LoVo (cell line): ENCODE data around the gene TTLL3.
A peak's percentile ranks its signal among the peaks of the same experiment; 100 is the strongest.
"Not testable (repeated sequence)": the region's sequence is repeated elsewhere in the genome, so short reads cannot be mapped to it uniquely, and the experiment has no call there.

ENCODE experiments used
- DNase-seq: peaks from one replicate; pipeline ENCODE4 v3.0.0-alpha.2; 2016; ENCODE audit warnings: low spot score

TTLL3 gene, protein sequence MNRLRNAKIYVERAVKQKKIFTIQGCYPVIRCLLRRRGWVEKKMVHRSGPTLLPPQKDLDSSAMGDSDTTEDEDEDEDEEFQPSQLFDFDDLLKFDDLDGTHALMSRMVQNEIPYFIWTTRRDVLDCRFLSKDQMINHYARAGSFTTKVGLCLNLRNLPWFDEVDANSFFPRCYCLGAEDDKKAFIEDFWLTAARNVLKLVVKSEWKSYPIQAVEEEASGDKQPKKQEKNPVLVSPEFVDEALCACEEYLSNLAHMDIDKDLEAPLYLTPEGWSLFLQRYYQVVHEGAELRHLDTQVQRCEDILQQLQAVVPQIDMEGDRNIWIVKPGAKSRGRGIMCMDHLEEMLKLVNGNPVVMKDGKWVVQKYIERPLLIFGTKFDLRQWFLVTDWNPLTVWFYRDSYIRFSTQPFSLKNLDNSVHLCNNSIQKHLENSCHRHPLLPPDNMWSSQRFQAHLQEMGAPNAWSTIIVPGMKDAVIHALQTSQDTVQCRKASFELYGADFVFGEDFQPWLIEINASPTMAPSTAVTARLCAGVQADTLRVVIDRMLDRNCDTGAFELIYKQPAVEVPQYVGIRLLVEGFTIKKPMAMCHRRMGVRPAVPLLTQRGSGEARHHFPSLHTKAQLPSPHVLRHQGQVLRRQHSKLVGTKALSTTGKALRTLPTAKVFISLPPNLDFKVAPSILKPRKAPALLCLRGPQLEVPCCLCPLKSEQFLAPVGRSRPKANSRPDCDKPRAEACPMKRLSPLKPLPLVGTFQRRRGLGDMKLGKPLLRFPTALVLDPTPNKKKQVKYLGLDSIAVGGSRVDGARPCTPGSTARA

DNA sequence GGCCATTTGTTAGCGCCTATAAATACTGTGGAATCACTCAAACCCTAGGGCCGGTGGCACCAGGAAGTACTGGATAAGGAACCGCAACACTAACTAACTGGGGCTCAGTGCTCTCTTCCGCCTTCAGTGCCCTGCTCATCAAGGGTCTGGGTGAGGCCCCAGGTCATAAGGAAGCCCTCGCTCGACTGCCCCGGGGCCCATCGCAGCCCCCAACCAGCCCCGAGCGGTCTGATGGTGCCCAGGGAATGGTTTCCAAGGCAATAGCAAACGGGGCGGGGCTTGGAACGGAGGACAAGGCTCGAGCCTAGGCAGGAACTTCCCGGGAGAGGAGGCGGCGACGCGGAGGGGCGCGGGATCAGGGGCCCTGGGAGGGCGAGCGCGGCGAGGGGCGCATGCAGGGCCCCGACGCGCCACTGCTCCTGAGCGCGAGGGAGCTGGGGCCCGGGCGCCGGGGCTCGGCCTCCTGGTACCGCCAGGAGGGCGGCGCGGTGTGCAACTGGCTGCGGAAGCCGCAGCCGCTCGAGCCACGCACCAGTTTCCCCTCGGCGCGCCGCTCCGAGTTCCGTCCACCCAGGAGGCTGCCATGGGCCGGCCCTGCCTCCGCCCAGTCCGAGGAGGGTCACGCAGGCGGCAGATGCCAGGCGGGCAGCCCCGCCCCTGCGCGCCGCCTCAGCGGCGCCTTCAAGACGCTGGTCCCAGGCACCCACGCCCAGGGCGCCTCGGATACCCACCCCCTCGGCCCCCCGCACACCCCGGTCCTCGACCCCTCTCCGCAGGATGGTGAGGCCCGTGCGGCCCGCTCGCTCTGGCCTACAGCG, at the start of gene TTLL3:
TSS of gene TTLL3 (plus strand) at position 648 of the 818 bp plus-strand sequence. CDS start 400 bp downstream, outside the sequence.
- peak; percentile 39 for DNase-seq

DNA sequence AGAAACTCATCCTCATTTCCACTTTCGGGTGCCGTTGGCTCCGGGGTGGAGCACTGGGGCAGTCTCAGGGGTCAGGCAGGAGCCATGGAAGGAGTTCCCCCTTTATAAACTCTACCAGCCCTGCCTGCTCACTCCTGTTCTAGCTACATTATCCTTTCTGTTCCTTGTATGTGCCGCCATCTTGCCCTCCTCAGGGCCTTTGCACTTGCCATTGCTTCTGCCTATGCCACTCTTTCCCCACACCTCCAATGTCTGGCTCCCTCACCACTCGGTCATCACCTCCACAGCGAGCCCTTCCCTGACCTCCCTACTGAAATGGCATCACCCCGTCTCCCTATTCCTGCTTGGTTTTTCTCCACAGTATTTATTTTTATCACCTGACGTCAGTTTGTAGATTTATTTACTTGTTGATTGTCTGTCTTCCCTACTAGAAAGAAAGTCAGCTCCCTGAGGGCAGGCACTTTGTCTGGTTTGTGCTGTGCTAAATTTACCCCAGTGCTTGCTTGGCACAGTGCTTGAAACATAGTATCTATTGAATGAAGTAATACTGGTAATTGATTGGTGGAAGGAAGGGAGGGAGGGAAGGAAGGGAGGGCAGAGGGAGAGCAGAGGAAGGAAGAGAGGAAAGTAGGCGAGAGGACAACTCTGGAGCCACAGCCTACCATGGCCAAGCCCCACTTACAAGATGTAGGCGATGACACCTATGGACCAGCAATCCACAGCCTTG, 49.1 kb upstream of the TTLL3 start:
- no peak for DNase-seq

DNA sequence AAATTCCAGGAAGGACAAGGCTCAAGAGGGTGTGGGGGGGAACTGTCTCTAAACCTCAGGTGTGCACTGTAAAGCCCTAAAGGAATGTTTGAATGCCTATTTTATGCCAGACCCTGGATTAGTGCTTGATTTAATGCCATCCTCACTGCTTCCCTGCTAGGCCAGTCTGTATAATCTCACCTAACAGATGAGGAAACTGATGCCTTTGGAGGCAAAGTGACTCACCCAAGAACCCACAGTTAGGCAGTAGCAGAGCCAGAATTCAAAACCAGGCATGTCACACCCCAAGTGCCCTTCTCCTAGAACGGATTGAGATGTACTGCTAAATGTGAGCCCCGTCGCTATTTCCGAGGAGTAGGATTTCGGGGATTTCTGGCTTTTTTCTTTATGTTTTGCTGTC, 48.1 kb upstream of the TTLL3 start:
- DNase-seq = no peak

DNA sequence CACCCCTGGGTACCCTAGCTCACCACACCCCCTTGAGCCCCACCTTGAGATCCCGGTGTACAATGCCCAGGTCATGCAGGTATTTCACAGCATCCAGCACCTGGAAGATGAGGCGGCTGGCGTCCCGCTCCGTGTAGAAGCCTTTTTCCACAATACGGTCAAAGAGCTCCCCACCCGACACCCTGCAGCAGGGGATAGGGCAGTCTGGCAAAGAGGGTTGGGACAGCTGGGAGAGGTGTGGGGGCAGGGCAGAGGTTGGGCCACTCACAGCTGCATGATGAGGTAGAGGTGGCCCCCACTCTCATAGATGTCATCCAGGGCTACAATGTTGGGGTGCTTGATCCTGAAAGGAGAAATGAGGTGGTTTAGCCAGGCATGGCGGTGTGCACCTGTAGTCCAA, 47.2 kb upstream of the TTLL3 start:
- DNase-seq = no peak

DNA sequence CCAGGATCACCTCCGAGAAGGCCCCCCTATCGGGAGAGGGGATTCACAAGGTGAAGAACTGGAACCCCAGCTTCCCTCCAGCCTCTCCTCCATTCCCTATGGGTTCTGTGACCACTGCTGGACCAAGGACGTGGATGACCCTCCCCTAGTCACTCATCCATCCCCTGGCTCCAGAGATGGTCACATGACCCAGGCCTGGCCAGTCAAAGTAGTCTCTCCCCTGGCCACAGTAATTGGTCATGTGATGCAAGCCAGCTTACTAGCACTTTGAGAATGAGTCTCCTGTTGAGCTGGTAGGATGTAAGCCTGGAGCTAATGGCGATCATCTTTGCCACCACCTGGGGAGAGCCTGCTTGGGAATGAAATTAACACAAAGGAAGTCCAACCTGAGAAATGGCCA, 44.2 kb upstream of the TTLL3 start:
- no peak for DNase-seq

DNA sequence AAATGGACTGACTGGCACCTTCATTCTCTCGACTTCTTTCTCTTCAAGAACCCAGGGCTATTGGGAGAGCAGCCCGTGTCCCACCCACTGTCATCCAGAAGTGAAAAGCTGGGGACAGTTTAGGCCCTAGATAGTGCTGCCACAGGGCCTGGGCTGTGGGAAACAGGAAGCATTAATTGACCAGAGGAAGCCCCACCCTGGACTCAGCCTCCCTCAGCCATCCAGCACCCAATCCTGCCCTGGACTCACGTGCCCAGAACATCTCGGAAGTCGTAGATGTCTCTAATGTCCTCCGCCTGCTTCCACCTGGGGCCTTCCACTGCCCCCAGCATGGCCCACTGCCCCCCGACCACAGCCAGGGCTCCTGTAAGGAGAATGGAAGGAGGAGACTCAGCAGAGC, 42.6 kb upstream of the TTLL3 start:
- DNase-seq = no peak

DNA sequence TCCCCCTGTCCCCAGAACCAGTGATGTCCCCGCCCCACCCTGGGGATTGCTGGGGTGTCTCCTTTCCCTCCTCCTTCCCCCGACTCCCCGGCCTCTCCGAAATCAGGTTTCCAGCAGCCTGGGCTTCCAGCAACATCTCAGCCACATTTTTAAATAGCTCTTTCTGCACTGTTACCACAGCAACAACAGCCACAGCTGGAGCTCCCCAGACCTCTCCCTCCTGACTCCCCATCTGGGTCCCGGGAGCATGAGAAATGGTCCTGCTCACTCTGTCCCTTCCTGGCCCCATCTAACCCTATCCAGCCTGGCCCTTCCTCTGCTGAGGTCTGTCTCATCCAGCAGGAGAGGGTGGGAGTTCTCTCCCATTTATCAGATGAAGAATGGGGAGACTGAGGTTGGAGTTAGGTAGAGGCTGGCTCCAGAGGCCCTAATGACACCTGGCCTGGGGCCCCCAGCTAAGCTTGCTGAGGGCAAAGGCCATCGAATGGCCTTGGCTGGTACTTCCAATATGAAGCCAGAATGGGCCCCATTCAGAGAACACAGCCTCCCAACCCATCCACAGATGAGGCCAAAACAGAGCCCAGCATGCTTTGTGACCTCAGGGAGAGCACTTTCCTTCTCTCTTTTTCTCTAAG, 41.8 kb upstream of the TTLL3 start:
- no peak for DNase-seq

DNA sequence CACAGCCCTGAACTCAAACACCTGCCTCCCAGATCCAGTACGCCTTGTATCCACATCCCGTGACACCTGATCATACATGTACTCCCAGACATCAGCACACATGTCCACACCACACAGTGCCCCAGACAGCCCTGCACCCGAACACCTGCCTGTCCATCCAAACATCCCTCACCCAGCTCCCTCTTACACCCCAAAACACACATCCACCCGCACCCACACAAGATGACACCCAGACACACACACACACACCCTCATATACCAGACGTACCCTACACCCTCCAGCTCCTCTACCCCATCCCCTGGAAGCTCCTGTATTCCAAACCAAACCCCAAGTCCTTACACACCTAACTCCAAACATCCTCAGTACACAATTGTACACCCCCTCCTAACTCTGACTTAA, 41.0 kb upstream of the TTLL3 start:
- no peak for DNase-seq

DNA sequence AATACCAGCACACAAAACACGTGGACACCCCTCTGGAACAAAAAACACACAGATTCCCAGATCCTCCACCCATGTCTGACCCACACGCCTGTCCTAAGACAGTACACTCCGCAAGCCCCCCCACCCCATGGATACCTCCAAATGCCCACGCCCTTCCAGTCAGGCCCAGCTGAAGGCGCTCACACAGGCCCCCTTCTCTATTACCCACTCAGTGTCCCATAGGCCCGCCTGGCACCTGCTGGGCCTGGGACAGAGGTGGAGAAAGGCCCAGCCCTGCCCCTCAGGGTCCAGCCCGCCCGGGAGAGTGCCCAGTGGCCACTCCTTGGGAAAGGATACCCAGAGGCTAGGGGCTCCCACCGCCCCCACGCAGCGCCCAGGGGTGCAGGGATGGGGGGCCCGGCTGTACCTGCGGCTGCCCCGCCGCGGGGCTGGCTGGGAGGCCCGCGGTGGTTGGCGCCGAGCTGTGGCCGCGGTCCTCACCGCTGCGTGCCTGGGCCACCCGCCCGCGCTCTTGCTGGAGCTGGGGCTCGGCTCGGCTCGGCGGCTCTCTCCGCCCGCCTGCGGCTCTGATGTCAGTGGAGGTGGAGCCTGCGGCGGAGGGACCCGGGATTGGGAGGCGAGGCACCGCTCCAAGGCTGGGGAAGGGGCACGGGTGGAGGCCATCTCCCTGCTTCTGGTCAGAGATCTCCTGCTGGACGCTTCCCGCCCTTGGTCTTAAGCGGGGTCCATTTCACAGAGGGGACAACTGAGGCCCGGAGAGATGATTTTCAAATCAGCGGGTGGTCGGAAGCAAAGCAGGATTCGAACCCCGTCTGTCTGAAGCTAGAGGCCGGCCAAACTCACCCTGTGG, 40.4 kb upstream of the TTLL3 start, which contains the start of gene CAMK1:
TSS of gene CAMK1 (minus strand) at position 522 of the 850 bp plus-strand sequence. CDS start 2,198 bp downstream, outside the sequence.
- no peak for DNase-seq

DNA sequence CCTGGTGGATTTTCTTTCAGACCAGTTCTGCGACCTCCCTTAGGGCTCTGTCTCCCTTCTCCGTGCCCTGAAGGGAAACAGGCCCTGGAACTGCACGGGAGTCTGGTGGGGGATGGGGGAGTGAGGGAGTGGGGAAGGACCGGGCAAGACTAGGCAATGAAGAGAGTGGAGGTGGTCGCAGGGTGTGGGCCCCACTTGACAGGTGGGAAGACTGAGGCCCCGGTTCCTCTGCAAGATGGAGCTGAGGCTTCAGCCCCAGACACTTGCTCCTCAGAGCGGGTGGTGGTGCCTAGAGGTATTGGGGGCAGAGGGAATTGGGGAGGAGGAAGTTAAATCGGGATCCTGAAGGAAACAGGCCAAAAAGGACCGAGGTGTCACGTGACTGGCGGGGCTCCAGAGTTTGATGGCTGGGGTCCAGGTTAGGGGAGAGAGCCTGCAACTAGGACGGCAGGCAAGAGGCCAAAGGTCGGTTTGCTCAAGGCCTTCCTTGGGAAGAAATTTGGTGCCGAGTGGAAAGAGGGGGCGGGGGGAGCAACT, 39.7 kb upstream of the TTLL3 start:
- DNase-seq = no peak

DNA sequence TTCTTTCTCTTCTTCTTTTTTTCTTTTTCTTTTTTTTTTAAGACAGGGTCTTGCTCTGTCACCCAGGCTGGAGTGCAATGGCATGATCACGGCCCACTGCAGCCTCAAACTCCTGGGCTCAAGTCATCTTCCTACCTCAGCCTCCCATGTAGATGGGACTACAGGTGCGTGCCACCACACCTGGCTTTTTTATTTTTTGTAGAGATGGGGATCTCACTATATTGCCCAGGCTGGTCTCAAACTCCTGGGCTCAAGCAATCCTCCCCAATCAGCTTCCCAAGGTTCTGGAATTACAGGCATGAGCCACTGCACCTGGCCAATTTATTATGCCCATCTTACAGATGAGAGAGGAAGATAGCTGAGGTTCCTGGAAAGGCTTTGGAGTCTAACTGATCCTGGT, 39.1 kb upstream of the TTLL3 start:
- not testable (repeated sequence) for DNase-seq

DNA sequence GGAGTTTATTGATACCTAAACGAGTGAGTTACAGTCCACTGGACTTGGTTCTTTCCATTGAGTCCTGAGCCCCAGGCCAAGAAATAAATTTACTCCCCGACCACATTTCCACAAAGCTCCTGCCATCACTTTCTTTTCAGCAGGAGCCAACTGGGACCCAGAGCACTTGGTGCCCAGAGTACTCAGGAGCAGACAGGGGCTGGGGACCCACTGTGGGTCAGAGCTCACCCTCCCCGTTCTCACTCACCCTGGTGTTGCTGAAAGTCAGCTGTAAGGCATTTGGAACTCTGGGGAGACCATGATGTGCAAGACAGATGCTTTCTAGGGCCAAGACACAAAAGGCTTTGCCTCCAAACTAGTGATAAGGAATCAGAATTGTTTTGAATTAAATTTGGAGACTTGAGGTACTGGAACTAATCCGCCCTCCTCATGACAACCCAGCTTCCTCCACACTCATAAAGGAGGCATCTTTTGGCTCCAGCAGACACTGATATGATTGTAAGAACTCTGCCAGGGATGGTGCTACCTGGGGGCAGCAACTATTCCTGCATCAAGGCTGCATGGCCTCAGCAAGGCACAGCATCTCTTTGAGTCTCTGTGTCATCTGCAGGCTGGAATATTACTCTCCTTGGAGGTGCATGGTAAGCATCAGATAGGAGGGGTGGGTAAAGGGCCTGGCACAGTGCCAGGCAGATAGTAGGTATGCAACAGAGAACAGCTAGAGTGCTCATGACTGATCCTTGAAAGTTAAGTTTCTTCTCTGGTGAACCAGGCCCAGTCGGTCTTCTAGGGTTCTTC, 33.0 kb upstream of the TTLL3 start:
- no peak for DNase-seq

DNA sequence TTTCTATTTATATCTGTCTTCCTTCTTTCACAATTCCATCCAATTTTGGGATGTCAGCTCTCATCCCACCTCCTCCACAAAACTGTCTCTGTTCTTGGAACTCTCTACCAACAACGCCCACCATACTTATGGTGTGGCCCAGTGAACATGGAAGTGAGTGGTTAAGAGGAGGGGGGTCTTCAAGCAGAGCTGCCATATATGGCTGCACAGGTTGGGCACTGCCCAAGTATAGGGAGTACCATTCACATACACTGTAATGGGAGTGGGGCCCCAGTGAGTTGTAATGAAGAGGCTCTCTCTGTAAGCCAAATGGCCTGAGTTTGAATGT, 32.4 kb upstream of the TTLL3 start:
- no peak for DNase-seq

DNA sequence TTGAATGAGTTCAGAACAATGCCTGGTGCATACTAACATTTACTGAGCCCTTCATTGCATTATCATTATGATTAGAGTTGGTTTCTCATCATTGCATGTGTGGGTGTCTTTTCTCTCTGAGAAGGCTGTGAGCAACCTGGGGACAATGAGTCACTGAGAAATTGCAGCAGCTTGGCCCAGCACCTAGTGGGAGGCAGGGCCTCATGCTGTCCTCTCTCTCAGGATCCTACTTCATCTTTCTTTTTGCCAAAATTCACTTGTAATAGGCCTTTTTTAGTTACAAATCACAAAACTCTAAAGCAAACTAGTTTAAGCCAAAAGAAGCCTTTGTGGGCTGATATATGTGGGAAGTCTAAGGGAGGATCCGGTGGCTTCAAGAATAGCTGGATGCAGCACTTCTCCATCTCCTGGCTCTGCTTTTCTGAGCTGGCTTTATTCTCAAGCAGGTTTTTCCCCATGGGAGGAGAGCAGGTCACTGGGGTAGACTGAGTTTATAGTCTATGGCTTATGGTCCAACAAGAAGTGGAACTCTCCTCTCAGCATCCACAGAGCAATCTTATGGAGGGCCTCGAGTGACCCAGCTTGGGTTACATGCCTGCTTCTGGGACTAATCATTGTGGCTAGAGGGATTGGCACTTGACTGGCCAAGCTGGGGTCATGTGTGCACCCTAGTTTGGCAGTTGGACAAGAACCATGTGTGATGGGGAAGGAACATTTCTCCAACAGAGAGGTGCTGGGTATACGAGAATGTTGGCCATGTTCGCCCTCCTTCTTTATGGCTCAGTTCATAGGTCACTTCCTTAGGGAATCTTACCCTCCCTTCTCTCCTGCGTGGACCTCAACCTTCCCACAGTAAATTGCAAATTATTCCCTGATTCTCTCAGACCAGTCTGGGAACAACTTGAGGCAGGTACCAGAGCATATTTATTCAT, 31.7 kb upstream of the TTLL3 start:
- no peak for DNase-seq

DNA sequence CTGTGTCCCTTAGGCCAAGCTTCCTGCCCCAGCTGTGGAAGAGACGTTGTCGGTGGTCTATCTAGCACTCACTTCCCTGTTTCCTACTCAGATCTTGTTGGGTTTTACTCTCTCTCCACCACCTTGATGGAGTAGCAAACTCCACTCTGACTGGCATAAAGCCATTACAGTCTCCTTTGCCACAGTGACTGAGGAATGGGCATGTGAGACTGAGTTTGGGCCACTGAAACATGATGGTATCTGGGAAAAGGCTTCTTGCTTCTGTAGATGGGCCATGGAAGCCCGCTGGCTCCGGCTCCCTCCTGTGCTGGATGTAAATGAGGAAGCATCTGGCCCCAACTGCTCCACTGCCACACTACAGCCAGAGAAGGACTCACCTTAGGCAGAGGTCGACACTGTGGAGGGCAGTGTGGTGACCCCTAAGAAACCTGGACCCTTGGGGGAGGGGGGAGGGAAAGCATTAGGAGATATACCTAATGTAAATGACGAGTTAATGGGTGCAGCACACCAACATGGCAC, 30.9 kb upstream of the TTLL3 start:
- DNase-seq = no peak

DNA sequence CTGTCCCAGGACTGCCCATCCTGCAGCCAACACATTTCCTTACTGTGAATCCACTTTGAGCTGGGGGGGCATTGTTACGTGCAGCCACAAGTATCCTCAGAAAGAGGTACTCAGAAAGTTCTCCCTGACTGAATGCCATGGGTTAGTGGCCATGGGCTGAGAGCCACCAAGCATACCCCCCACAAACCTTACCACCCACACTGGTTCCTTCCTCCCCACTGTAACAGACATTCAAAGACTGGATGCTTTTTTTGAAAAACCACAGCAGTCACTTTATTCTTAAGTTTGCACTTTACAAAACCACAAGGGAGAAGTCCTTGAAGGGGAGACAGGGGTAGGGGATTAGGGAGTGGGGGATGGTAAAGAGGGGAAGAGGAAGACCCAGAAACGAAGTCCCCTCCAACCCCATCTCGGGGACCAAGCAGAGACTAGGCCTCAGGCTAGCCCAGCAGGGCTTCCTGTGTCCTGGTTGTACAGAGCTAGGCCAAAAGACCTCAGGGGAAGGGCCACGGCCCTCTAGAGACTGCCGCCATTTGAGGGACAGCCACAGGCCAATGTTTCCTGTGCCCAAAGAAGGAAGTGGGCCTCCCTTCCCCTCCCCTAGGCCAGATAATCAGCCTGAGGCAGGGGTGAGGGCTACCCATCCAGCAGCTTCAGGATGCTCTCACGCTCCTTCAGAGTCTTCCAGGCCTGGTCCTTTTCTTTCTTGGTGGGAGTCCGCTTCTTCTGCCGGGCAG, 30.2 kb upstream of the TTLL3 start:
- no peak for DNase-seq

DNA sequence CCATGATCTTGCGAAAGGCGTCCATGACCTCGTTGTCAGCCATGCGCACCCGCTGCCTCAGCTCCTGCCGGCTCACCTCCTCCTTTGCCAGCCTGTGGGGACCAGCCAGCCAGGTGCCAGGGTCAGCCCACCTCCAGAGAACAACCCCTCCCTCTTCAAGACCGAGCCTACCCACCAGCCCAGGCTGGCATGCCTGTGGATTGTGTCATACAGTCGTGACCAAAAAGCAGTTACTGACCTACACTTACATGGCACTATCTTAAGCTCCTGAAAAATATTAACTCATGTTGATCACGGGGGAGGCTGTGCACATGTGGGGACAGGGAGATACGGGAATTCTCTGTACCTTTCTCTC, 29.6 kb upstream of the TTLL3 start:
- no peak for DNase-seq
